H9 (cell line): ENCODE results near the gene KANK2. TPM values are rescaled to one million over a fixed set of nuclear protein-coding genes. Genes with fewer than 3 reads are reported as not detected.

Experiments
- DNase-seq: peaks from one replicate; pipeline ENCODE4 v3.0.0-alpha.2; 2017
- H2AFZ ChIP-seq: one replicate; pipeline ENCODE4 v1.6.1; 2013; ENCODE audit warnings: mild to moderate bottlenecking, low read length, control low read depth, moderate library complexity
- H2AK5ac ChIP-seq: 2 replicates; pipeline ENCODE4 v1.6.1; 2013; ENCODE audit warnings: low read length, control low read depth, mixed read lengths; ENCODE audit not compliant: insufficient read length
- H2BK120ac ChIP-seq: one replicate; pipeline ENCODE4 v1.6.1; 2013; ENCODE audit warnings: low read depth, mild to moderate bottlenecking, low read length, control low read depth, inconsistent platforms; ENCODE audit not compliant: poor library complexity, severe bottlenecking
- H2BK12ac ChIP-seq: 2 replicates; pipeline ENCODE4 v1.6.1; 2013; ENCODE audit warnings: low read length, control low read depth, mixed read lengths, low read depth; ENCODE audit not compliant: insufficient read length
- H2BK15ac ChIP-seq: 2 replicates; pipeline ENCODE4 v1.6.1; 2013; ENCODE audit warnings: low read depth, low read length, control low read depth
- H2BK20ac ChIP-seq: one replicate; pipeline ENCODE4 v1.6.1; 2013; ENCODE audit warnings: low read depth, mild to moderate bottlenecking, low read length, control low read depth, inconsistent platforms; ENCODE audit not compliant: poor library complexity, severe bottlenecking
- H2BK5ac ChIP-seq: 2 replicates; pipeline ENCODE4 v1.6.1; 2013; ENCODE audit warnings: low read length, control low read depth, mixed read lengths; ENCODE audit not compliant: insufficient read length
- H3K14ac ChIP-seq: 2 replicates; pipeline ENCODE4 v1.6.1; 2013; ENCODE audit warnings: low read length, control low read depth; ENCODE audit not compliant: insufficient read depth
- H3K18ac ChIP-seq: 2 replicates; pipeline ENCODE4 v1.6.1; 2013; ENCODE audit warnings: low read depth, mild to moderate bottlenecking, mixed read lengths, low read length, control low read depth; ENCODE audit not compliant: insufficient read length
- H3K23ac ChIP-seq: 2 replicates; pipeline ENCODE4 v1.6.1; 2013; ENCODE audit warnings: low read length, control low read depth, mixed read lengths, low read depth; ENCODE audit not compliant: insufficient read length
- H3K23me2 ChIP-seq: 2 replicates; pipeline ENCODE4 v1.6.1; 2013; ENCODE audit warnings: low read depth, mild to moderate bottlenecking, mixed read lengths, low read length, control low read depth; ENCODE audit not compliant: insufficient read length, poor library complexity, severe bottlenecking
- H3K27ac ChIP-seq: 2 replicates; pipeline ENCODE4 v1.5.1; 2013; ENCODE audit warnings: low read length, control low read depth, mixed read lengths, low read depth; ENCODE audit not compliant: insufficient read length
- H3K27me3 ChIP-seq: 2 replicates; pipeline ENCODE4 v1.6.1; 2013; ENCODE audit warnings: low read length, control low read depth, inconsistent platforms; ENCODE audit not compliant: insufficient read depth
- H3K4ac ChIP-seq: 2 replicates; pipeline ENCODE4 v1.6.1; 2013; ENCODE audit warnings: low read depth, mild to moderate bottlenecking, control low read depth, inconsistent platforms, low read length, moderate library complexity
- H3K4me1 ChIP-seq: 2 replicates; pipeline ENCODE4 v1.6.1; 2013; ENCODE audit warnings: low read length, control low read depth, inconsistent platforms; ENCODE audit not compliant: insufficient read depth
- H3K4me2 ChIP-seq: 2 replicates; pipeline ENCODE4 v1.6.1; 2013; ENCODE audit warnings: low read length, control low read depth, mixed read lengths; ENCODE audit not compliant: insufficient read length, insufficient read depth
- H3K56ac ChIP-seq: 2 replicates; pipeline ENCODE4 v1.6.1; 2013; ENCODE audit warnings: low read depth, mild to moderate bottlenecking, mixed read lengths, low read length, control low read depth; ENCODE audit not compliant: insufficient read length
- H3K79me1 ChIP-seq: 2 replicates; pipeline ENCODE4 v1.6.1; 2013; ENCODE audit warnings: low read depth, mild to moderate bottlenecking, moderate library complexity, low read length, control low read depth, inconsistent platforms; ENCODE audit not compliant: insufficient read depth, poor library complexity, severe bottlenecking
- H3K79me2 ChIP-seq: 2 replicates; pipeline ENCODE4 v1.6.1; 2013; ENCODE audit warnings: low read length, control low read depth, inconsistent platforms; ENCODE audit not compliant: insufficient read depth
- H3K9ac ChIP-seq: 2 replicates; pipeline ENCODE4 v1.6.1; 2013; ENCODE audit warnings: low read length, control low read depth, mixed read lengths; ENCODE audit not compliant: insufficient read length; ENCODE audit errors: extremely low read depth
- H3K9me3 ChIP-seq: one replicate; pipeline ENCODE4 v1.6.1; 2013; ENCODE audit warnings: low read depth, low read length, inconsistent platforms; ENCODE audit not compliant: control insufficient read depth
- H3T11ph ChIP-seq: one replicate; pipeline ENCODE4 v1.6.1; 2013; ENCODE audit warnings: mild to moderate bottlenecking, low read length, control low read depth, inconsistent platforms
- H4K20me1 ChIP-seq: one replicate; pipeline ENCODE4 v1.6.1; 2013; ENCODE audit not compliant: control insufficient read depth, insufficient read length, insufficient read depth
- H4K5ac ChIP-seq: 2 replicates; pipeline ENCODE4 v1.6.1; 2013; ENCODE audit warnings: low read depth, mild to moderate bottlenecking, mixed read lengths, low read length, control low read depth; ENCODE audit not compliant: insufficient read length
- H4K8ac ChIP-seq: replicated peaks from 2 replicates; pipeline ENCODE4 v1.6.1; 2013; ENCODE audit warnings: low read length, control low read depth, mixed read lengths, low read depth; ENCODE audit not compliant: insufficient read length
- H4K91ac ChIP-seq: 2 replicates; pipeline ENCODE4 v1.6.1; 2013; ENCODE audit warnings: low read depth, mild to moderate bottlenecking, moderate library complexity, mixed read lengths, low read length, control low read depth; ENCODE audit not compliant: insufficient read length
- H3K27ac Mint-ChIP-seq, 3 experiments: 2 replicates in 2 of 3; 3 replicates in 1 of 3; pipeline ENCODE4 v1.8.0; 2020 to 2021; ENCODE audit warnings: mixed read lengths in 3 of 3, mild to moderate bottlenecking in 1 of 3, moderate library complexity in 1 of 3
- H3K27me3 Mint-ChIP-seq: 2 replicates; pipeline ENCODE4 v1.8.0; 2021; ENCODE audit warnings: low read depth, mild to moderate bottlenecking, moderate library complexity, mixed read lengths
- H3K36me3 Mint-ChIP-seq, 3 experiments: 2 replicates in 2 of 3; 3 replicates in 1 of 3; pipeline ENCODE4 v1.8.0; 2020 to 2021; ENCODE audit warnings: low read depth in 3 of 3, mixed read lengths in 3 of 3; ENCODE audit not compliant: insufficient read depth in 1 of 3
- H3K4me1 Mint-ChIP-seq, 2 experiments: 2 replicates each; pipeline ENCODE4 v1.8.0; 2020; ENCODE audit warnings: mixed read lengths in 2 of 2
- H3K4me3 Mint-ChIP-seq, 2 experiments: 2 replicates in 1 of 2; 3 replicates in 1 of 2; pipeline ENCODE4 v1.8.0; 2020 to 2021; ENCODE audit warnings: mild to moderate bottlenecking in 2 of 2, mixed read lengths in 2 of 2, moderate library complexity in 1 of 2
- H3K9me3 Mint-ChIP-seq, 2 experiments: 2 replicates in 1 of 2; 3 replicates in 1 of 2; pipeline ENCODE4 v1.8.0; 2020; ENCODE audit warnings: mild to moderate bottlenecking in 2 of 2, mixed read lengths in 2 of 2, moderate library complexity in 1 of 2
- WGBS: extraction: QIAGEN DNeasy Blood & Tissue Kit; methylation state at CpG from one replicate; pipeline ENCODE4 v1.1.7; 2013; ENCODE audit warnings: missing lambda C conversion rate, low lambda C conversion rate, mixed read lengths; ENCODE audit not compliant: insufficient read length; ENCODE audit errors: extremely low coverage; 5-methylcytosine and 5-hydroxymethylcytosine counted together
- total RNA-seq: library from RNA; stranded (reverse); gene quantifications from 2 replicates; pipeline ENCODE4 v1.2.1, GENCODE V29; 2021
- TF ChIP-seq, protein P1 (sequence below): fragments of 200-600 bp; sonication (generic); conservative IDR thresholded peaks from 3 replicates; pipeline ENCODE4 v1.8.0; 2021; ENCODE audit warnings: antibody characterized with exemption, mild to moderate bottlenecking

KANK2 gene
- total RNA-seq, 1 experiment from 2014 or later = 42.0 TPM

DNA sequence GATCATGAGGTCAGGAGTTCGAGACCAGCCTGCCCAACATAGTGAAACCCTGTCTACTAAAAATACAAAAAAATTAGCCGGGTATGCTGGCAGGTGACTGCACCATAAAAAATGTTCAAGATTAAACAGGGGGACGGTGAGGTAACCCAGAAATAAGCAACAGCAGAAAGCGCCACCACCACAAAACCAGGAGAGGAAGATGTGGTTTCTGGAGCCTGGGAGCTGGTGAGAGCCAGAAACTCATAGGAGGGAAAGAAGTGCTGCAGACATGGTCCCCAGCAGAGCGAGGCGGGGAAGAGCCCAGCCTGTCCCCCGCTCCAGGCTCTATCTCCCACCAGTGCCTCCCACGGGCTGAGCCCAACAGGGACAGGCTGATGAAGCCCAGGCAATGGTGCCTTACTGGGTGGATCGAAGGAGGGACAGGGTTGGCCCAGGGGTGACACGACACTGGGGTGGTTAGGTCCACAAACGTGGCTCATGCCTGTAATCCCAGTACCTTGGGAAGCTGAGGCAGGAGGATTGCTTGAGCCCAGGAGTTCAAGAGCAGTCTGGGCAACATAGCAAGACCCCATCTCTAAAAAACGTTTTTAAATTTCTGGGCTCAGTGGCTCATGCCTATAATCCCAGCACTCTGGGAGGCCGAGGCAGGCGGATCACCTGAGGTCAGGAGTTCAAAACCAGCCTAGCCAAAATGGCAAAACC, 60.8 kb downstream of the KANK2 start:
- DNase-seq = no peak
- Histone ChIP-seq H3K4ac (no peak overlapping the region), H3K79me2 (no peaks in the 10 kb centered on the region), H3K27me3 (no peaks in the 10 kb centered on the region), H3K9me3 (no peaks in the 10 kb centered on the region), H3K18ac (no peak overlapping the region), H3K27ac (no peak overlapping the region), H3K9ac (no peak overlapping the region), H2BK15ac (no peak overlapping the region), H4K5ac (no peak overlapping the region), H2BK120ac (no peak overlapping the region), H2BK20ac (no peak overlapping the region), H4K20me1 (no peaks in the 10 kb centered on the region), H4K91ac (no peak overlapping the region), H3K23me2 (no peaks in the 10 kb centered on the region), H4K8ac (no peak overlapping the region), H3K4me2 (no peak overlapping the region), H3K23ac (no peak overlapping the region), H3K14ac (no peak overlapping the region), H2AK5ac (no peak overlapping the region), H3T11ph (no peak overlapping the region), H3K56ac (no peak overlapping the region), H3K79me1 (no peaks in the 10 kb centered on the region), H3K4me1 (no peaks in the 10 kb centered on the region), H2AFZ (no peak overlapping the region), H2BK5ac (no peak overlapping the region), H2BK12ac (no peak overlapping the region)
- Mint-ChIP-seq H3K36me3 (peaks cover 14 to 24% (median 20%) of the 10 kb centered on the region in 3 experiments), H3K27ac (no peak overlapping the region), H3K27me3 (no peaks in the 10 kb centered on the region; the same call in 1 of the 2 replicates), H3K4me3 (no peak overlapping the region), H3K9me3 (no peaks in the 10 kb centered on the region), H3K4me1 (peaks cover 10 to 13% of the 10 kb centered on the region in 2 experiments)
- no CpG with 5 or more reads among the region's 14 CpGs for WGBS
- TF ChIP-seq, protein P1, sequence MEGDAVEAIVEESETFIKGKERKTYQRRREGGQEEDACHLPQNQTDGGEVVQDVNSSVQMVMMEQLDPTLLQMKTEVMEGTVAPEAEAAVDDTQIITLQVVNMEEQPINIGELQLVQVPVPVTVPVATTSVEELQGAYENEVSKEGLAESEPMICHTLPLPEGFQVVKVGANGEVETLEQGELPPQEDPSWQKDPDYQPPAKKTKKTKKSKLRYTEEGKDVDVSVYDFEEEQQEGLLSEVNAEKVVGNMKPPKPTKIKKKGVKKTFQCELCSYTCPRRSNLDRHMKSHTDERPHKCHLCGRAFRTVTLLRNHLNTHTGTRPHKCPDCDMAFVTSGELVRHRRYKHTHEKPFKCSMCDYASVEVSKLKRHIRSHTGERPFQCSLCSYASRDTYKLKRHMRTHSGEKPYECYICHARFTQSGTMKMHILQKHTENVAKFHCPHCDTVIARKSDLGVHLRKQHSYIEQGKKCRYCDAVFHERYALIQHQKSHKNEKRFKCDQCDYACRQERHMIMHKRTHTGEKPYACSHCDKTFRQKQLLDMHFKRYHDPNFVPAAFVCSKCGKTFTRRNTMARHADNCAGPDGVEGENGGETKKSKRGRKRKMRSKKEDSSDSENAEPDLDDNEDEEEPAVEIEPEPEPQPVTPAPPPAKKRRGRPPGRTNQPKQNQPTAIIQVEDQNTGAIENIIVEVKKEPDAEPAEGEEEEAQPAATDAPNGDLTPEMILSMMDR = no peak
